Hepatocyte (in vitro differentiated cells): ENCODE results near the gene PYGL.

Experiments used
- CTCF ChIP-seq: fragments of 200-600 bp; sonication (generic); IDR thresholded peaks from 2 replicates; pipeline ENCODE4 v1.5.1; 2016; ENCODE audit warnings: antibody characterized with exemption, mild to moderate bottlenecking; ENCODE audit not compliant: poor library complexity
- EZH2 ChIP-seq: fragments of 200-600 bp; sonication (generic); IDR thresholded peaks from 2 replicates; pipeline ENCODE4 v1.6.1; 2016; ENCODE audit warnings: antibody characterized with exemption, mild to moderate bottlenecking, borderline replicate concordance

- TF ChIP-seq CTCF (no peak), EZH2 (no peak)
Observed at GRCh38 chr14:50924843-50925242, 19.4 kb downstream of the PYGL start.
